Muscle layer of colon (tissue), 2 donors: ENCODE measurements around the gene NUP214.
"Not testable (repeated sequence)": the region's sequence is repeated elsewhere in the genome, so short reads cannot be mapped to it uniquely, and the experiment has no call there.

Experiments used
- H3K27ac ChIP-seq: one replicate; pipeline ENCODE4 v1.7.0; 2013; ENCODE audit warnings: low read depth, mild to moderate bottlenecking, low read length, moderate library complexity
- H3K27me3 ChIP-seq, 2 donors: one replicate each; pipeline ENCODE4 v1.7.0; 2013; ENCODE audit warnings: low read length in 2 of 2, mild to moderate bottlenecking in 2 of 2; ENCODE audit not compliant: insufficient read depth in 2 of 2, control insufficient read depth in 1 of 2
- H3K36me3 ChIP-seq: one replicate; pipeline ENCODE4 v1.7.0; 2013; ENCODE audit warnings: mild to moderate bottlenecking, low read length; ENCODE audit not compliant: insufficient read depth
- H3K4me1 ChIP-seq: one replicate; pipeline ENCODE4 v1.7.0; 2013; ENCODE audit warnings: mild to moderate bottlenecking, low read length; ENCODE audit not compliant: insufficient read depth
- H3K4me3 ChIP-seq, 2 donors: one replicate each; pipeline ENCODE4 v1.7.0; 2013; ENCODE audit warnings: low read length in 2 of 2, low read depth in 1 of 2, mild to moderate bottlenecking in 1 of 2, moderate library complexity in 1 of 2
- H3K9ac ChIP-seq: one replicate; pipeline ENCODE4 v1.7.0; 2013; ENCODE audit warnings: low read length
- H3K9me3 ChIP-seq: one replicate; pipeline ENCODE4 v1.7.0; 2013; ENCODE audit warnings: mild to moderate bottlenecking, low read length
- donor health status: abdominal sarcoma.
- donor health status: Adenocarcinoma of cecum.

Gene NUP214

DNA sequence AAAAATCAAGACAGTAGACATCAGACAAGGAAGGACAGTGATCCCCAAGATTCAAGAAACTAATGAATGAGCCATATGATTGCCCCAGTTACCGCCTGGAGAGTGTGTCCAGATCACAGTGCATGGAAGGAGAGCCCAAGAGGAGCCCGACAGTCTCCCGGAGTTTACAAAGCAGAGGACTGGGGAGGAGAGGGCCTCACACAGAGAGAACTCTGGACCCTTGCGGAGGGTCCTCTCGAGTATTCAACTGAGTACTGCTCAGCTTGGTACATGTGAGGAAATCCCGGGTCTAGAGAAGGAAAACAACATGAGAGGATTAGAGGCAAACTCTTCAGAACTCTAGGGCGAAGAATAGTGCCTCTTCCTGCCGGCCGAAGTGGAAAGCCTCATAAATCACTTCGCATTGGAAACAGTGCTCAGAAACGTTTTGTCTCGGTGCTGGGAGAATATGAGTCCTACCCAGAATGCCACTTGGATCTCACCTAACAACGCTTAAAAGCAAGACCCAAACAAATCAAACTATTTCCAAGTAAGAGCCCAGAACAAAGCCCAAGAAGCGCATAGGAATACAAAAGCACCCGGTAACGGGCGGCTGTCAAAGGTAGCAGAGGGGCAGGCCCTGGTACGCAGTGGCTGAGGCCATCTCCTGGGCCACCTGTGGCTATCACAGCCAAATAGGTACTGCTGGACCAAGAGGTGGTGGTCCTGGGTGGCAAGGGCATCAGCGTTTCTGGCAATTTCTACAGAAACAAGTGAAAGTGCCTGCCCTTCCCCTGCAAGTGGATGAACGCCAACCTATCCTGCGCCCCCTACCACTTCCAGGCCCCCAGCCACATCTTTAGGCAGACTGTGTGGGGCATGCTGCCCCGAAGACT is 114.9 kb downstream of the NUP214 start:
- no peaks in the 10 kb centered on the region for H3K36me3 ChIP-seq
- no peak overlapping the region for H3K27ac ChIP-seq
- H3K9me3 ChIP-seq: no peaks in the 10 kb centered on the region
- no peak overlapping the region for H3K4me3 ChIP-seq
- no peak overlapping the region for H3K9ac ChIP-seq
- peaks cover 12% of the 10 kb centered on the region for H3K4me1 ChIP-seq
- no peaks in the 10 kb centered on the region for H3K27me3 ChIP-seq

DNA sequence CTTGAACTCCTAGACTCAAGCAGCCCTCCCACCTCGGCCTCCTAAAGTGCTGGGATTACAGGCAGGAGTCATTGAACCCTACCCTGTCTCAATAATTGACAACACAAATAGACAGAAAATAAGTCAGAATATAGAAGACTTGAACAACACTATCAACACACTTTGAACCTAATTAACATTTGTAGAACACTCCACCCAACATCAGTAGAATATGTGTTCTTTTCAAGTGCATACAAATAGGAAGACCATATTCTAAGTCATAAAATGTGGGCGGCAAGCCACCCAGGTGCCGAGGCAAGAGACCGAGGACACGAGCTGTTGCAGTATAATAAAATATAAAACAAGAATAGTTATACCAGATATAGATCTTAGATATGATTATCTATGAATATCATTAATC is 118.9 kb downstream of the NUP214 start:
- H3K27ac ChIP-seq, H3K9me3 ChIP-seq, H3K4me3 ChIP-seq, H3K4me1 ChIP-seq, H3K36me3 ChIP-seq, H3K9ac ChIP-seq, H3K27me3 ChIP-seq: not testable (repeated sequence)

DNA sequence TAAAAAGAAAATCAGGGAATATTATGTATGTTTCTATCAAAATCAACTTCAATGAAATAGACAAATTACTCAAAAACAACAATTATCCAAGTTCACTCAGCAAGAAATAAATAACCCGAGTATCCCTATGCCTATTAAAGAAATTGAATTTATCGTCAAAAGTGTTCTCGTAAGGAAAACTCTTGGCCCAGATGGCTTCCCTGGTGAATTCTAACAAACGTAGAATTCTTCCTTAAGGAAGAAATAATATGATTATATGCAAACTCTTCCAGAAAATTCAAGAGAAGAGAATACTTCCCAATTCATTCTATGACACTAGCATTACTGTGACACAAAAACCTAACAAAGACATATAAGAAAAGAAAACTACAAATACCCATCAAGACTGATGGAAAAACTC is 121.2 kb downstream of the NUP214 start:
- no peaks in the 10 kb centered on the region for H3K27me3 ChIP-seq
- no peaks in the 10 kb centered on the region for H3K36me3 ChIP-seq
- no peak overlapping the region for H3K4me3 ChIP-seq
- no peak overlapping the region for H3K9ac ChIP-seq
- no peak overlapping the region for H3K27ac ChIP-seq
- H3K4me1 ChIP-seq: no peaks in the 10 kb centered on the region
- no peaks in the 10 kb centered on the region for H3K9me3 ChIP-seq

DNA sequence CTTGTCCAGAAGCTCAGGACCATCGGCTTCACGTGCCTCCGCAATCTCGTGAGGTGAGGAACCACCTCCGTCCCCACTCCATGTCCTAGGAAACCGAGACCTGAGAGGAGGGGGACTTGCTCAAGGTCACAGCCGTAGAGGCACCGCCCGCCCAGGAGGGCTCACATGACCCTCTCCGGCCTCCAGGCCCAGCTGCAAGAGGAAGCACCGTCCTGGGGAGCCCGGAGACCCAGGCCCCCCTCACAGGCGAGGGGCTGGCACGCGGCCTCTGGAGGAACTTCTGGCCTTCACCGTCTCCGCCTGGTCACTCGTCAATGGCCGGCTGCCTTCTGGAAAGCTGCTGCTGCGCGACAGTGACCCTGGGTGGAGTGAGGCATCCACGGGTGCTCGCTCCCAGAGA is 126.7 kb downstream of the NUP214 start:
- Histone ChIP-seq H3K4me1 (peaks cover 10% of the 10 kb centered on the region), H3K9me3 (no peaks in the 10 kb centered on the region), H3K36me3 (no peaks in the 10 kb centered on the region), H3K4me3 (no peak overlapping the region), H3K27ac (no peak overlapping the region), H3K27me3 (no peaks in the 10 kb centered on the region), H3K9ac (no peak overlapping the region)

DNA sequence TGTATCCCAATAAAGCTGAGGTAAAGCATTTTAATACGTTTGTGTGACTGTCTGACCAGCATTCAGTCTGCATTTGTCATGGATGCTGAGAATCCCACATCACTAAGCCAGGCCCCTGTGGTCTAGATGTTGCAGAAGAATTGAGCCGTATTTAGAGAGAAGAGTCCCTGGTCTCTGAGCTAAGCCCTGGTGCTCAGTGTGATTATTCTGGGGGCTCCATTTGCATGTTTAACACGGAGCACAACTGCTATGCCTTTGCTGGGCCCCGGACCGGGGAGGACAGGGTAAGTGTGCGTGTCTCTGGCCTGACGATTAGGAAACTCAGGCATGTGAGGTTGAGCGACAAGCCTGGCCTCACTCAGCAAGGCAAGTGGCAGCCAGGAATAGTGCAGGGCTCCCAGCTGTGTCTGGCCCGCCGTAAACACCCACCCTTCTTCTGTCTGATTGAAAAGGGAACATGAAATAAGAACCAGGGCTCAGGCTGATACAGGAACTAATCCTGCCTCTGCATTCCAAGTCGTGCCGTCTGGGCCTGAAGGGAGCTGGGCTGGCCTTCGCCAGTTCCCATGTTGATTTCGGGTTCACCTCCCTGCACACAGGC is 128.6 kb downstream of the NUP214 start:
- no peak overlapping the region for H3K4me3 ChIP-seq
- no peaks in the 10 kb centered on the region for H3K9me3 ChIP-seq
- H3K27ac ChIP-seq: no peak overlapping the region
- H3K4me1 ChIP-seq: peaks cover 10% of the 10 kb centered on the region
- no peaks in the 10 kb centered on the region for H3K36me3 ChIP-seq
- no peaks in the 10 kb centered on the region for H3K27me3 ChIP-seq
- no peak overlapping the region for H3K9ac ChIP-seq

DNA sequence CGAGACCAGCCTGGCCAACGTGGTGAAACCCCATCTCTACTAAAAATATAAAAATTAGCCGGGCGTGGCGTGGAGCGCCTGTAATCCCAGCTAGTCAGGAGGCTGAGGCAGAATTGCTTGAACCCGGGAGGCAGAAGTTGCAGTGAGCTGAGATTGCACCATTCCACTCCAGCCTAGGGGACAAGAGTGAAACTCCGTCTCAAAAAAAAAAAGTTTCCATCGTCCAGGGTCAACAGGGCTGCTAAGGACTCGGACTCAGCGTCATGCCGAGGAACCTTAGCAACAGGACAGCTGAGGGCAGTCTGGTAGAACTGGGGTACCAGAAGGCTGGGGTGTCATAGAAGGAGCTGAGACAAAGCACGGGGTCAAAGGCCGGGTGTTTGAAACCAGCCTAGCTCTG is 129.2 kb downstream of the NUP214 start:
- no peak overlapping the region for H3K27ac ChIP-seq
- H3K9ac ChIP-seq: no peak overlapping the region
- no peaks in the 10 kb centered on the region for H3K27me3 ChIP-seq
- H3K4me3 ChIP-seq: no peak overlapping the region
- no peaks in the 10 kb centered on the region for H3K36me3 ChIP-seq
- no peaks in the 10 kb centered on the region for H3K9me3 ChIP-seq
- peaks cover 10% of the 10 kb centered on the region for H3K4me1 ChIP-seq

DNA sequence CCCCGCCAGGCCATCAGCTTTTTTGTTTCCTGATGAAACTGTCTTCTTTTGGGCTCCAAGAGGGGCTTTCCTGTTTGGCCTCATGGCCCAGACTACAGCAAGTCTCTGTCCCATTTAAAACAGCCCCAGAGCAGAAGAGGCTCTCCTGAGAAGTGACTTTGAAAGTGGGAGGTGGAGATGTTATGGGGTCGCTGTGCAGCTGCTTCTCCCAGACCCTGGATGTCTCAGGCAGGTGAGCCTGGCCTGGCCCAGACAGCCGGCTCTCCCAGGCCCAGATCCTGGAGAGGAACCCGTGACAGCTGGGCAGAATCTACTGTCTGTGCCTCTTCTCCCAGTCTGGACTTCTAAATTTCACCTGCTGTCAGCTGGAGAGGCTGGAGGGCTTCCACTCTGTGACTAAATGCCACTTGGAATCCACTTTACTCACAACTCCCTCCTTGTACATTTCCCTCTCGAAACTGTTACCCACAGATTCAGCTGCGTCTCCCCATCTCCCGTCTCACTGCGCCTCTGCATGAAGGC is 130.4 kb downstream of the NUP214 start:
- no peaks in the 10 kb centered on the region for H3K9me3 ChIP-seq
- H3K4me3 ChIP-seq: no peak overlapping the region
- H3K36me3 ChIP-seq: no peaks in the 10 kb centered on the region
- H3K27me3 ChIP-seq: no peaks in the 10 kb centered on the region
- peaks cover 10% of the 10 kb centered on the region for H3K4me1 ChIP-seq
- no peak overlapping the region for H3K9ac ChIP-seq
- no peak overlapping the region for H3K27ac ChIP-seq

DNA sequence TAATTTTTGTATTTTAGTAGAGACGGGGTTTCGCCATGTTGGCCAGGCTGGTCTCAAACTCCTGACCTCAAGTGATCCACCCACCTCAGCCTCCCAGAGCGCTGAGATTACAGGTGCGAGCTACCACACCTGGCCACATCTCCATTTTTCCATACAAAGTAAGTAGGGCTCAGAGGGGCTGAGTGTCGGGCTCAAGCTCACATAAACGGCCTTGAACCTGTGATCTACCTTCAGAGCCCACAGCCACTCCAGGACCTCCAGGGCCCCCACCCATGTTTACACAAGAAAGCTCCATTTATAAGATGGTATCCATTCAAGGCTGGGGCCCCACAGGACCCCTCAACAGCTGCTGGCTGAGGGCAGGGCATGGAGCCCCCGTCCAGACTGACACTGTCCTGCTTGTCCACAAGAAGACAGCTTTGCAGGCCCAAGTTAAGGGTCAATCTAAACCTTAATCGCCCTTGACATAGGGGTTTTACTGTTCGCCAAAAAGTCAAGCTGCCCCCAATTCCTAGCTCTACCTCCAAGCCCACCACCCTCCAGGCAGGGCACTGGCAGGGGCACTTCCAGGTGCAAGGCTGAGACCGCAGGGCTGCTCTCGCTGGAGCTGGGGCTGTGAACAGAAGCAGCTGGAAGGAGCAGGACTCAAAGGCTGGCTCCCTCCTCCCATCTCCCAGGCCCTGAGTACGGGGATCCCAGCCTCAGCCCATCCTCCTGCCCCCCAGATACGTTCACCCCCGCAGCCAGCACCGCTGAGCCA is 132.1 kb downstream of the NUP214 start:
- Histone ChIP-seq H3K9me3 (no peaks in the 10 kb centered on the region), H3K27me3 (no peaks in the 10 kb centered on the region), H3K9ac (no peak overlapping the region), H3K4me1 (peaks cover 10% of the 10 kb centered on the region), H3K4me3 (no peak overlapping the region), H3K27ac (no peak overlapping the region), H3K36me3 (no peaks in the 10 kb centered on the region)

DNA sequence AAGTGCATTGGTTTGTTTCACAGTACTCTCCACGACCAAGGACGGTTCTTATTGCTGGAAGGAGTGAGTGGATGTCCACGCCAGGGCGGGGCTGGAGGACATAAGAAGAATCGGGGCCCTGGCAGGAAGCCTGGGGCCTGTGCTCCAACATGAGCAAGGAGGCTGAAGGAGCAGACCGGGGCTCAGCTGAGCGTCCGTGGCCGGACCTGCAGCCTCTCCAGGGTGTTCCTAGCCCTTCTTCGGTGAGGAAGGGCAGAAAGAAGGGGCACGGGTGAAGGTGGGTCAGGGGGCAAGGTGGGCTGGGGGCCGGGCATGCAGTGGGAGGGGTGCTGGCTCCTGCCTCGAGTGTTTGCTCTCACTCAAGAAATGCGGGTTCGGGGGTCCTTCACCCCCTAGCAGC is 132.8 kb downstream of the NUP214 start:
- Histone ChIP-seq H3K27ac (no peak overlapping the region), H3K27me3 (no peaks in the 10 kb centered on the region), H3K36me3 (no peaks in the 10 kb centered on the region), H3K4me3 (no peak overlapping the region), H3K4me1 (peaks cover 10% of the 10 kb centered on the region), H3K9me3 (no peaks in the 10 kb centered on the region), H3K9ac (no peak overlapping the region)

DNA sequence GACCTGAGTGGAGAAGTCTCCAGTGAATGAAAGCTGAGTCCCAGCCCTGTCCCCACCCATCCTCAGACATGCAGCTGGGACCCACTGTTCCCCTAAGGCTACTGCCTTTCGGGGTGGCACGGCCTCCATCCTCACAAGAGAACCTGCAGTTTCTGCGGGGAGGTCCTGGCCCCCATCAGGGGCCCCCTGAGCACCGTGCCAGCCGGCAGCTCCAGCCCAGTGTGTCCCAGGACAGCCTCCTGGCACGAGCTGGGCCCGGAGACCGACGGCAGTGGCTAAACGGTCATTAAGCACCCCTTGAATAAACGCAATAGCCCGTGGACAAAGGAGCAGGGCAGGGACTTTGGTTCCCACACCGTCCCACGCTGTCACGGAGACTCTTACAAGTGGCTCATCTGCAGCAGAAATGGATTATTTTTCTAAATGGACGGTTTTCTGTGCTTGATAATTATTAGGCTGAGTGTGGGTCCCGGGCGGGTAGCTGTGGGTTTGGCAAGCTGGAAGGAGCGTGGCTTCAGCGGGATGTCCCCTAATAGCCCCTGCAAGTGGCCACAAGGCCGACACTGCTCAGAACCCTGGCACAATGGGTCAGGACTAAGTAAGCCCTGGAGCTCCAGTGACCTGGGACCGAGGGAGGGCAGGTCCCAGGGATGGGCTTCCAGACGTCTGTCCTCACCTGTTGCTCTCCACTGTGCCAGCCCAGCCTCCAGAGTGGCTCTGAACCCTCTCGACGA is 133.5 kb downstream of the NUP214 start:
- Histone ChIP-seq H3K9me3 (no peaks in the 10 kb centered on the region), H3K9ac (no peak overlapping the region), H3K27me3 (no peaks in the 10 kb centered on the region), H3K4me1 (peaks cover 10% of the 10 kb centered on the region), H3K36me3 (no peaks in the 10 kb centered on the region), H3K4me3 (no peak overlapping the region), H3K27ac (no peak overlapping the region)

DNA sequence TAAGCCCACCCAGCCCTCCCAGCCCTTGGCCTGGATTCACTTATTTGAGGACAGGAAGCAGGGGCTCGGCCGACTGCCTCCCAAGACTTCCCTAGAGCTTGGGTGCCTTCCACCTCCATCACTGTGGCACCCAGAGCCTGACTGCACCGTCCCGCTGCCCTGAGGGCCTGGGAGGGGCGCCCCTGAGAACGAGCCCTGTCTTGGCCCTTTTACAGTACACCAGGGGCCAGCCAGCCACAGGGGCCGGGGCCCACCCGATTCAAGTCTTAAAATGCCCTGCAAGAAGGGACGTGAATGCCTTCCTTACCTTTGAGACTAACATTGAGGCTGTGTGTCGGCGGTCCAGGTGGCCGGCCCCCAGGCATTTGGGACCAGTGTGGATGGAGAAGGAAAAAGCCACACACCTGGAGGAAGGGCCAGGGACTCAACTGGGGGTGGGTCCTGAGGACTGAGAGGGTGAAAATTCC is 134.1 kb downstream of the NUP214 start:
- H3K36me3 ChIP-seq: no peaks in the 10 kb centered on the region
- no peak overlapping the region for H3K4me3 ChIP-seq
- H3K9ac ChIP-seq: no peak overlapping the region
- no peaks in the 10 kb centered on the region for H3K27me3 ChIP-seq
- no peak overlapping the region for H3K27ac ChIP-seq
- H3K9me3 ChIP-seq: no peaks in the 10 kb centered on the region
- H3K4me1 ChIP-seq: peaks cover 10% of the 10 kb centered on the region
